ENCODE data around the gene UCP3.
"Not testable (repeated sequence)": the region's sequence is repeated elsewhere in the genome, so short reads cannot be mapped to it uniquely, and the experiment has no call there.

Gene UCP3

GRCh38 chr11:73988227-73988626 is 20.7 kb downstream of the UCP3 start:
- in situ Hi-C loops (cut with MboI; ENCODE audit: low sequenced_read_pairs, unreplicated experiment) = no loop called here
- no peak for TF ChIP-seq CTCF (IDR thresholded peaks at IDR 0.05; ENCODE audit: borderline replicate concordance, control extremely low read depth, extremely low read depth, insufficient read depth, missing control alignments)
- DNase-seq (ENCODE audit: low spot score) = no peak

GRCh38 chr11:73985661-73986060 is 23.2 kb downstream of the UCP3 start:
- in situ Hi-C loops (cut with MboI; ENCODE audit: low sequenced_read_pairs, unreplicated experiment); DNase-seq (ENCODE audit: low spot score): not testable (repeated sequence)

GRCh38 chr11:73983741-73984538 is 24.9 kb downstream of the UCP3 start:
- TF ChIP-seq CTCF (IDR thresholded peaks at IDR 0.05; ENCODE audit: borderline replicate concordance, control extremely low read depth, extremely low read depth, insufficient read depth, missing control alignments) = no peak
- in situ Hi-C loops (cut with MboI; ENCODE audit: low sequenced_read_pairs, unreplicated experiment) = no loop called here
- DNase-seq (ENCODE audit: low spot score) = no peak

GRCh38 chr11:73982990-73983740 is 25.7 kb downstream of the UCP3 start:
- TF ChIP-seq CTCF (IDR thresholded peaks at IDR 0.05; ENCODE audit: borderline replicate concordance, control extremely low read depth, extremely low read depth, insufficient read depth, missing control alignments) = no peak
- in situ Hi-C loops (cut with MboI; ENCODE audit: low sequenced_read_pairs, unreplicated experiment) = no loop called here
- peak; percentile 97 for DNase-seq (ENCODE audit: low spot score)

GRCh38 chr11:73982595-73982989 is 26.3 kb downstream of the UCP3 start, which contains the start of gene UCP2:
UCP2 (minus strand) TSS chr11:73982843; CDS start chr11:73978378, 4,465 bp downstream.
- TF ChIP-seq CTCF (IDR thresholded peaks at IDR 0.05; ENCODE audit: borderline replicate concordance, control extremely low read depth, extremely low read depth, insufficient read depth, missing control alignments) = no peak
- peak; percentile 88 for DNase-seq (ENCODE audit: low spot score)
- in situ Hi-C loops (cut with MboI; ENCODE audit: low sequenced_read_pairs, unreplicated experiment) = no loop called here

GRCh38 chr11:73981051-73981805 is 27.7 kb downstream of the UCP3 start:
- DNase-seq (ENCODE audit: low spot score) = no peak
- TF ChIP-seq CTCF (IDR thresholded peaks at IDR 0.05; ENCODE audit: borderline replicate concordance, control extremely low read depth, extremely low read depth, insufficient read depth, missing control alignments) = no peak
- in situ Hi-C loops (cut with MboI; ENCODE audit: low sequenced_read_pairs, unreplicated experiment) = no loop called here

All from GM13976 (cell line).